B cell (primary cell): ENCODE data around the gene IMMP2L. TPM values are rescaled to one million over a fixed set of nuclear protein-coding genes. Genes with fewer than 3 reads are reported as not detected.

Experiments
- ATAC-seq: fragments of 200-7000 bp; cut with Tn5 transposase; one replicate; pipeline ENCODE4 v1.10.0; 2021; ENCODE audit warnings: low read depth, mild to moderate bottlenecking, moderate number of reproducible peaks, moderate library complexity
- CTCF ChIA-PET: fragments of 350-600 bp; sonication (Branson Sonifier 250); formaldehyde crosslinking; loops from one replicate; lab custom pipeline; 2021; ENCODE audit warnings: antibody characterized with exemption, inconsistent platforms; lab: Charles Lee
- POLR2A ChIA-PET: fragments of 350-600 bp; sonication (Branson Sonifier 250); formaldehyde crosslinking; loops from one replicate; lab custom pipeline; 2021; ENCODE audit warnings: antibody characterized with exemption; lab: Charles Lee
- DNase-seq: peaks from one replicate; pipeline ENCODE4 v3.0.0; 2013
- H2AFZ ChIP-seq: 2 replicates; pipeline ENCODE4 v1.6.1; 2012; ENCODE audit warnings: mild to moderate bottlenecking, low read depth, low read length; ENCODE audit not compliant: insufficient read depth, poor library complexity, severe bottlenecking
- H3K27ac ChIP-seq, 2 donors: 1 replicate in 1 of 2; 2 replicates in 1 of 2; pipeline ENCODE4 v1.5.1; 2012 to 2013; ENCODE audit warnings: low read length in 2 of 2, mild to moderate bottlenecking in 2 of 2, moderate library complexity in 1 of 2
- H3K27me3 ChIP-seq, 4 experiments: fragments of 200-600 bp in 1 of 4; sonication (generic) in 1 of 4; replicated peaks in 1 of 4; 1 replicate in 2 of 4; 2 replicates in 2 of 4; pipeline versions ENCODE4 v1.6.1 to v1.7.0; 2013 to 2016; ENCODE audit warnings: low read length in 3 of 4, mild to moderate bottlenecking in 2 of 4, mixed read lengths in 1 of 4, moderate library complexity in 1 of 4; ENCODE audit not compliant: insufficient read depth in 4 of 4, control insufficient read depth in 3 of 4; ENCODE audit errors: control extremely low read depth in 1 of 4
- H3K36me3 ChIP-seq, 2 experiments: replicated peaks in 1 of 2; 1 replicate in 1 of 2; 2 replicates in 1 of 2; pipeline versions ENCODE4 v1.6.1 to v1.7.1; 2013; ENCODE audit warnings: low read length in 1 of 2; ENCODE audit not compliant: insufficient read depth in 2 of 2, control insufficient read depth in 1 of 2; ENCODE audit errors: control extremely low read depth in 1 of 2, extremely low read depth in 1 of 2
- H3K4me1 ChIP-seq, 2 donors: fragments of 200-600 bp in 1 of 2; sonication (generic) in 1 of 2; 1 replicate in 1 of 2; 2 replicates in 1 of 2; pipeline versions ENCODE4 v1.5.1 to v1.6.1; 2013 to 2017; ENCODE audit warnings: low read length in 2 of 2; ENCODE audit not compliant: control insufficient read depth in 2 of 2, insufficient read depth in 2 of 2
- H3K4me2 ChIP-seq: replicated peaks from 2 replicates; pipeline ENCODE3; 2012; ENCODE audit warnings: mild to moderate bottlenecking, low read depth, low read length; ENCODE audit not compliant: poor library complexity, severe bottlenecking
- H3K4me3 ChIP-seq, 5 experiments: fragments of 200-600 bp in 1 of 5; sonication (generic) in 1 of 5; 1 replicate in 3 of 5; 2 replicates in 2 of 5; pipeline versions ENCODE4 v1.5.1 to v1.7.0; 2011 to 2016; ENCODE audit warnings: low read length in 4 of 5, mild to moderate bottlenecking in 4 of 5, low read depth in 2 of 5, control low read depth in 1 of 5, moderate library complexity in 1 of 5; ENCODE audit not compliant: insufficient read depth in 1 of 5; ENCODE audit errors: control extremely low read depth in 1 of 5, extremely low read depth in 1 of 5
- H3K79me2 ChIP-seq: fragments of 200-600 bp; sonication (generic); one replicate; pipeline ENCODE4 v1.6.0; 2016; ENCODE audit warnings: low read length; ENCODE audit not compliant: control insufficient read depth, insufficient read depth
- H3K9ac ChIP-seq: fragments of 200-600 bp; sonication (generic); 2 replicates; pipeline ENCODE4 v1.6.1; 2017; ENCODE audit warnings: mild to moderate bottlenecking, low read length, moderate library complexity
- H3K9me3 ChIP-seq, 3 donors: one replicate each; pipeline versions ENCODE4 v1.6.1 to v1.7.1; 2013; ENCODE audit warnings: low read length in 2 of 3; ENCODE audit not compliant: control insufficient read depth in 2 of 3, insufficient read depth in 1 of 3; ENCODE audit errors: control extremely low read depth in 1 of 3
- H4K20me1 ChIP-seq: 2 replicates; pipeline ENCODE4 v1.6.0; 2012; ENCODE audit warnings: mild to moderate bottlenecking, low read length; ENCODE audit not compliant: insufficient read depth, control insufficient read depth, poor library complexity, severe bottlenecking
- H3K27ac Mint-ChIP-seq: one replicate; pipeline ENCODE4 v1.8.0; 2021; ENCODE audit warnings: mixed read lengths
- H3K27me3 Mint-ChIP-seq: one replicate; pipeline ENCODE4 v1.8.0; 2021; ENCODE audit warnings: mixed read lengths
- H3K4me1 Mint-ChIP-seq: one replicate; pipeline ENCODE4 v1.8.0; 2021; ENCODE audit warnings: mixed read lengths
- H3K4me3 Mint-ChIP-seq: one replicate; pipeline ENCODE4 v1.8.0; 2021; ENCODE audit warnings: mixed read lengths
- H3K9me3 Mint-ChIP-seq: one replicate; pipeline ENCODE4 v1.8.0; 2022; ENCODE audit warnings: mixed read lengths; ENCODE audit not compliant: insufficient read depth
- EZH2 ChIP-seq: IDR thresholded peaks from 2 replicates; pipeline ENCODE4 v1.6.1; 2012; ENCODE audit warnings: borderline replicate concordance, low read depth, mild to moderate bottlenecking, moderate library complexity, low read length; ENCODE audit not compliant: insufficient read depth, poor library complexity, severe bottlenecking
- whole genome bisulfite sequencing: methylation state at CpG from one replicate; pipeline ENCODE4 v1.1.5; 2013; ENCODE audit warnings: missing lambda C conversion rate; ENCODE audit not compliant: insufficient coverage; 5-methylcytosine and 5-hydroxymethylcytosine counted together
- intact Hi-C: fragments of 100-400 bp; cut with micrococcal nuclease; formaldehyde crosslinking; loops from one replicate; pipeline ENCODE4 v1.10.0; 2022
- polyA plus RNA-seq: library from polyadenylated mRNA; depleted of rRNA; stranded (reverse); fragments of >200 nt; gene quantifications from 2 replicates; pipeline ENCODE4 v1.2.3, GENCODE V29; 2012
- total RNA-seq, 2 donors: library from RNA; stranded (reverse); fragments of 120-200 nt in 1 of 2; gene quantifications; 1 replicate in 1 of 2; 2 replicates in 1 of 2; pipeline versions ENCODE4 v1.2.3 to v1.2.4, GENCODE V29; 2013 to 2022
- TF ChIP-seq, protein P1 (sequence below): fragments of 200-600 bp; IDR thresholded peaks from one replicate; pipeline ENCODE4 v1.8.0; 2022; ENCODE audit warnings: antibody characterized with exemption, mild to moderate bottlenecking

The IMMP2L gene
- total and polyA plus RNA-seq, 2 donors (not counting 1 experiment from before 2014, with no cell fraction given): 3.8 to 34.2 TPM

DNA sequence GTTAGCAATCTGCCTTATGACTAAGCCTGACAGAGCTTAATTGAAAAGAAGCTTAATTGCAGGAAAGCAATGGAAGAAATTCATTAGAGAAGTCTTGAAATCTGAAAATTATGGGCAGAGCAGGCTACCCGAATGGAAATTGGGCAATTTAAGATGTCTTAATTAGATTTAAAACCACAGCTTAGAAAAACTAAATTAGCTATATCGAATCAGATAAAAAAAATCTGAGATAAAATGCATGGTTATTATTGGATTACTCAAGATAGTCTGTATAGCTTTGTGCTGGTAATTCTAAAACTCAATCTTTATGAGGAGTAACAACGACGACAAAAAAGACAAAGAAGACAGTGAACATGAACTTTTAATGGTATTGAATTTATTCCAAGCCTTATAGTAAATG lies 719.5 kb downstream of the IMMP2L start:
- intact Hi-C loops: no loop called here
- Histone ChIP-seq H3K27ac (no peak overlapping the region), H3K4me1 (no peaks in the 10 kb centered on the region), H3K27me3 (no peaks in the 10 kb centered on the region), H3K36me3 (no peaks in the 10 kb centered on the region), H3K79me2 (no peaks in the 10 kb centered on the region), H3K9me3 (no peaks in the 10 kb centered on the region), H3K9ac (no peak overlapping the region), H3K4me2 (no peak overlapping the region), H2AFZ (no peak overlapping the region), H4K20me1 (no peaks in the 10 kb centered on the region), H3K4me3 (no peak overlapping the region)
- no peaks in the 10 kb centered on the region for H3K9me3 Mint-ChIP-seq
- TF ChIP-seq, protein P1, sequence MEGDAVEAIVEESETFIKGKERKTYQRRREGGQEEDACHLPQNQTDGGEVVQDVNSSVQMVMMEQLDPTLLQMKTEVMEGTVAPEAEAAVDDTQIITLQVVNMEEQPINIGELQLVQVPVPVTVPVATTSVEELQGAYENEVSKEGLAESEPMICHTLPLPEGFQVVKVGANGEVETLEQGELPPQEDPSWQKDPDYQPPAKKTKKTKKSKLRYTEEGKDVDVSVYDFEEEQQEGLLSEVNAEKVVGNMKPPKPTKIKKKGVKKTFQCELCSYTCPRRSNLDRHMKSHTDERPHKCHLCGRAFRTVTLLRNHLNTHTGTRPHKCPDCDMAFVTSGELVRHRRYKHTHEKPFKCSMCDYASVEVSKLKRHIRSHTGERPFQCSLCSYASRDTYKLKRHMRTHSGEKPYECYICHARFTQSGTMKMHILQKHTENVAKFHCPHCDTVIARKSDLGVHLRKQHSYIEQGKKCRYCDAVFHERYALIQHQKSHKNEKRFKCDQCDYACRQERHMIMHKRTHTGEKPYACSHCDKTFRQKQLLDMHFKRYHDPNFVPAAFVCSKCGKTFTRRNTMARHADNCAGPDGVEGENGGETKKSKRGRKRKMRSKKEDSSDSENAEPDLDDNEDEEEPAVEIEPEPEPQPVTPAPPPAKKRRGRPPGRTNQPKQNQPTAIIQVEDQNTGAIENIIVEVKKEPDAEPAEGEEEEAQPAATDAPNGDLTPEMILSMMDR: no peak
- TF ChIP-seq EZH2: no peak
- no peaks in the 10 kb centered on the region for H3K4me1 Mint-ChIP-seq
- H3K27me3 Mint-ChIP-seq: no peaks in the 10 kb centered on the region
- ChIA-PET POLR2A (no interaction called here), CTCF (no interaction called here)
- ATAC-seq (no peak), DNase-seq (no peak)
- H3K4me3 Mint-ChIP-seq: no peak overlapping the region
- H3K27ac Mint-ChIP-seq: no peak overlapping the region
- WGBS: no CpG with 5 or more reads among the region's 4 CpGs

- no peaks in the 10 kb centered on the region for H4K20me1 ChIP-seq
Measured at GRCh38 chr7:110841840-110842545, 720.3 kb downstream of the IMMP2L start.

More at GRCh38 chr7:110841840-110842545, 720.3 kb downstream of the IMMP2L start:
- H3K27me3 ChIP-seq: no peaks in the 10 kb centered on the region
- ChIA-PET POLR2A (no interaction called here), CTCF (no interaction called here)
- TF ChIP-seq, protein P1: no peak
- TF ChIP-seq EZH2: no peak
- Mint-ChIP-seq H3K4me3 (no peak overlapping the region), H3K27me3 (no peaks in the 10 kb centered on the region), H3K4me1 (no peaks in the 10 kb centered on the region), H3K9me3 (no peaks in the 10 kb centered on the region), H3K27ac (no peak overlapping the region)
- no peak overlapping the region for H3K4me2 ChIP-seq
- H3K9me3 ChIP-seq: no peaks in the 10 kb centered on the region
- no peak overlapping the region for H3K9ac ChIP-seq
- no peak overlapping the region for H3K4me3 ChIP-seq
- DNase-seq: no peak
- no peaks in the 10 kb centered on the region for H3K4me1 ChIP-seq
- WGBS: 95% methylated on average over 3 of the region's 3 CpGs
- H2AFZ ChIP-seq: no peak overlapping the region
- H3K27ac ChIP-seq: no peak overlapping the region
- H3K79me2 ChIP-seq: no peaks in the 10 kb centered on the region
- intact Hi-C loops: no loop called here
- ATAC-seq: no peak
- H3K36me3 ChIP-seq: no peaks in the 10 kb centered on the region
